Measurements from ENCODE around the gene NEU1.

- TF ChIP-seq, protein P1, sequence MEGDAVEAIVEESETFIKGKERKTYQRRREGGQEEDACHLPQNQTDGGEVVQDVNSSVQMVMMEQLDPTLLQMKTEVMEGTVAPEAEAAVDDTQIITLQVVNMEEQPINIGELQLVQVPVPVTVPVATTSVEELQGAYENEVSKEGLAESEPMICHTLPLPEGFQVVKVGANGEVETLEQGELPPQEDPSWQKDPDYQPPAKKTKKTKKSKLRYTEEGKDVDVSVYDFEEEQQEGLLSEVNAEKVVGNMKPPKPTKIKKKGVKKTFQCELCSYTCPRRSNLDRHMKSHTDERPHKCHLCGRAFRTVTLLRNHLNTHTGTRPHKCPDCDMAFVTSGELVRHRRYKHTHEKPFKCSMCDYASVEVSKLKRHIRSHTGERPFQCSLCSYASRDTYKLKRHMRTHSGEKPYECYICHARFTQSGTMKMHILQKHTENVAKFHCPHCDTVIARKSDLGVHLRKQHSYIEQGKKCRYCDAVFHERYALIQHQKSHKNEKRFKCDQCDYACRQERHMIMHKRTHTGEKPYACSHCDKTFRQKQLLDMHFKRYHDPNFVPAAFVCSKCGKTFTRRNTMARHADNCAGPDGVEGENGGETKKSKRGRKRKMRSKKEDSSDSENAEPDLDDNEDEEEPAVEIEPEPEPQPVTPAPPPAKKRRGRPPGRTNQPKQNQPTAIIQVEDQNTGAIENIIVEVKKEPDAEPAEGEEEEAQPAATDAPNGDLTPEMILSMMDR (conservative IDR thresholded peaks at IDR 0.05; ENCODE audit: low read length): no peak
- TF ChIP-seq EZH2phosphoT487 (IDR thresholded peaks at IDR 0.05; ENCODE audit: borderline replicate concordance, low read depth, low read length): no peak
These were observed 37.1 kb downstream of the NEU1 start for GRCh38 chr6:31825553-31825952.

Data from OCI-LY7 (cell line).